K562 (cell line): ENCODE data around the gene RETSAT. TPM values are rescaled to one million over a fixed set of nuclear protein-coding genes. Genes with fewer than 3 reads are reported as not detected.

ENCODE experiments used
- ASH1L ChIP-seq: fragments of 450-650 bp; IDR thresholded peaks from 2 replicates; pipeline ENCODE4 v1.6.1; 2018; ENCODE audit warnings: borderline replicate concordance, mild to moderate bottlenecking, low read depth; ENCODE audit not compliant: partially characterized antibody
- CEBPB ChIP-seq: fragments of 450-650 bp; IDR thresholded peaks from 2 replicates; pipeline ENCODE4 v1.6.1; 2016; ENCODE audit warnings: missing genetic modification characterization, missing compliant biosample characterization
- CHD2 ChIP-seq: IDR thresholded peaks from 2 replicates; pipeline ENCODE4 v1.6.1; 2011; ENCODE audit warnings: low read depth, low read length
- DDX20 ChIP-seq: fragments of 450-650 bp; IDR thresholded peaks from 2 replicates; pipeline ENCODE4 v1.6.1; 2016; ENCODE audit warnings: missing genetic modification characterization, low read depth, mild to moderate bottlenecking, missing compliant biosample characterization, moderate library complexity
- GTF2A2 ChIP-seq: IDR thresholded peaks from 2 replicates; pipeline ENCODE4 v1.6.1; 2016; ENCODE audit warnings: mild to moderate bottlenecking, missing genetic modification characterization, missing compliant biosample characterization
- HDAC8 ChIP-seq: fragments of 450-650 bp; IDR thresholded peaks from 2 replicates; pipeline ENCODE4 v1.6.1; 2016; ENCODE audit warnings: mild to moderate bottlenecking, missing genetic modification characterization, moderate library complexity, missing compliant biosample characterization
- JUN ChIP-seq, 2 experiments: sonication (generic) in 1 of 2; formaldehyde crosslinking in 1 of 2; IDR thresholded peaks; 2 replicates each; pipeline versions ENCODE4 v1.6.1 to v1.8.0; 2012 to 2022; ENCODE audit warnings: borderline replicate concordance in 2 of 2, mild to moderate bottlenecking in 2 of 2, improper control_type of control experiment in 1 of 2, low read depth in 1 of 2, low read length in 1 of 2, missing genetic modification reagents in 1 of 2
- MAX ChIP-seq: sonication (generic); formaldehyde crosslinking; IDR thresholded peaks from 2 replicates; pipeline ENCODE4 v1.9.0; 2022; ENCODE audit warnings: mild to moderate bottlenecking, missing genetic modification reagents
- NR2C1 ChIP-seq, 2 experiments: fragments of 450-650 bp; IDR thresholded peaks; 2 replicates each; pipeline ENCODE4 v1.6.1; 2017; ENCODE audit warnings: mild to moderate bottlenecking in 2 of 2, antibody characterized with exemption in 1 of 2, inconsistent platforms in 1 of 2, missing compliant biosample characterization in 1 of 2, missing genetic modification characterization in 1 of 2
- PHF20 ChIP-seq: fragments of 450-650 bp; IDR thresholded peaks from 2 replicates; pipeline ENCODE4 v1.6.1; 2018; ENCODE audit not compliant: partially characterized antibody
- POLR2AphosphoS2 ChIP-seq: IDR thresholded peaks from 2 replicates; pipeline ENCODE4 v1.6.1; 2012; ENCODE audit warnings: low read length, improper control_type of control experiment
- POLR2B ChIP-seq: fragments of 450-650 bp; IDR thresholded peaks from 2 replicates; pipeline ENCODE4 v1.6.1; 2018; ENCODE audit warnings: low read depth; ENCODE audit not compliant: partially characterized antibody
- POLR3G ChIP-seq: IDR thresholded peaks from 2 replicates; pipeline ENCODE4 v1.6.1; 2011; ENCODE audit not compliant: insufficient read length, insufficient replicate concordance; ENCODE audit errors: extremely low read depth
- RAD21 ChIP-seq, 2 experiments: fragments of 250-450 bp in 1 of 2; fragments of 450-650 bp in 1 of 2; sonication (Bioruptor Pico) in 1 of 2; formaldehyde crosslinking in 1 of 2; IDR thresholded peaks in 1 of 2; conservative IDR thresholded peaks in 1 of 2; 2 replicates each; pipeline versions ENCODE4 v1.4.0 to v1.8.0; 2020 to 2022; ENCODE audit warnings: mild to moderate bottlenecking in 2 of 2, moderate library complexity in 1 of 2
- REST ChIP-seq, 2 experiments: fragments of 450-650 bp; formaldehyde crosslinking in 1 of 2; IDR thresholded peaks; 2 replicates each; pipeline versions ENCODE4 v1.4.0 to v1.6.1; 2014 to 2020; ENCODE audit warnings: mild to moderate bottlenecking in 2 of 2, borderline replicate concordance in 1 of 2, low read depth in 1 of 2
- TAF1 ChIP-seq: IDR thresholded peaks from 2 replicates; pipeline ENCODE4 v1.6.1; 2011; ENCODE audit warnings: mild to moderate bottlenecking, low read length, moderate library complexity; ENCODE audit not compliant: insufficient read depth, control insufficient read depth, severe bottlenecking; ENCODE audit errors: extremely low read depth
- ZNF431 ChIP-seq: sonication (generic); formaldehyde crosslinking; IDR thresholded peaks from 2 replicates; pipeline ENCODE4 v1.8.0; 2022; ENCODE audit warnings: mild to moderate bottlenecking, missing genetic modification reagents
- polyA plus RNA-seq, 8 experiments: library from polyadenylated mRNA; depleted of rRNA in 4 of 8; stranded (reverse) in 5 of 8; unstranded in 3 of 8; fragments of >200 nt; fragmentation: Nextera tagmentation in 2 of 8; fragmentation: Illumina TruSeq in 1 of 8; extraction: Ambion mirVana in 2 of 8; extraction: Trizol in 1 of 8; gene quantifications; 2 replicates each; pipeline versions ENCODE4 v1.2.1 to v1.2.3, GENCODE V29; 2011 to 2014; ENCODE audit warnings: inconsistent platforms in 1 of 8, missing spikeins in 1 of 8
- total RNA-seq, 7 experiments: library from RNA; depleted of rRNA in 6 of 7; stranded (reverse); fragments of >200 nt in 6 of 7; fragmentation: Illumina TruSeq in 2 of 7; extraction: Trizol in 2 of 7; gene quantifications; 2 replicates each; pipeline versions ENCODE4 v1.2.1 to v1.2.3, GENCODE V29; 2011 to 2021; ENCODE audit warnings: low replicate concordance in 1 of 7

Gene RETSAT
- total and polyA plus RNA-seq, 9 of the 15 experiments (the other 6 are each of a cell fraction or from before 2014, with no cell fraction given) = 1.9 to 21.6 (median 16.5) TPM

DNA sequence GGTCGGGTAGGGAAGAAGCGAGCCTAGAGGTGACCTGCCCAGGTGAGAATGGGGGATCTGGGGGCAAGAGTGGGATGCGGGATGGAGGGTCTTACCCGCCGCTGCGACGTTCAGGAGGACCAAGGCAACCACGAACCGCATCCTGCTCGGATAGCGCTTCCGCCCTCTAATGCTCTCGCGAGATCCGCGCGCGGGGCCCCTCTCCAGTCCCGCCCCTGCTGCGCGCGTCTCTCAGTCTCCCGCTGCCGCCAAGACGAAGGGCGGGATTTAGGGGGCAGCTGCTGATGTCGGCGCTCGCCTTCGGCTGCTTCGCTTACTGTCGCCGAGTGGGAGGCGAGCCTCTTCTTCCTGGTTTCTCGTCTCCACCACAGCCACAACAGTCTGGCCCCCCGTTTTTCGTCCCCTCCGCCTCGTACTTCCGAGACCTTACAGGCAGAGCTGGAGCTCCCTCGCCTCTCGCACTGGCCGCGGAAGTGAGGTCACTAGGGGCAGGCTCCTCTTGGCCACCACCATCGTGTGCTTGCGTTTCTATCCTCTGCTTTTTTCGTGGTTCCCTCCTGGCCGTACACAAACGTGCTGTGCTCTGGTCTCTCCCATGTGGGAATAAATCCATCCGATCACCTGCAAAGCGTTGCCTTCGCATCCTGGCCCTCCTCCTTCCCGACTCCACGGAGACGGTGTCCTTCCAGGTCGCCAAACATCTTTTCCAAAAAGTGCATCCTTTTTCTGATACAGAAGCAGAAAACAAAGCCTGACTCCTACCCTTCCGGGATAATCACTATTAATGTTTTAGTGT is 26.3 kb downstream of the RETSAT start, which contains the start of gene TGOLN2 (continued):
- TF ChIP-seq POLR2AphosphoS2 (peak; percentile 91; the same call in 1 of the 2 replicates), POLR2B (peak; percentile 99), POLR3G (no peak), GTF2A2 (tag) (no peak), PHF20 (peak; percentile 76), TAF1 (peak; percentile 97), CEBPB (tag) (no peak), JUN (IDR thresholded peaks at IDR 0.05; ENCODE audit: borderline replicate concordance, low read depth, low read length) (peak; percentile 43; the same call in 1 of the 2 replicates), JUN (CRISPR knock-in tag; IDR thresholded peaks at IDR 0.05; ENCODE audit: borderline replicate concordance) (peak; percentile 87), MAX (CRISPR knock-in tag) (peak; percentile 61; the same call in 1 of the 2 replicates), RAD21 (CRISPR knock-in tag; conservative IDR thresholded peaks at IDR 0.05 in 1 of 2, IDR thresholded peaks at IDR 0.05 in 1 of 2) (no peak), DDX20 (tag) (no peak), HDAC8 (no peak), CHD2 (peak; percentile 99), ZNF431 (no peak), ASH1L (no peak), NR2C1 (IDR thresholded peaks at IDR 0.05) (no peak), NR2C1 (tag; IDR thresholded peaks at IDR 0.05) (no peak; the same call in none of the 2 replicates), REST (IDR thresholded peaks at IDR 0.05; ENCODE audit: borderline replicate concordance) (no peak), REST (CRISPR knock-in tag; IDR thresholded peaks at IDR 0.05; ENCODE audit: low read depth) (peak; percentile 78; the same call in 1 of the 2 replicates)
